ENCODE results near the gene CASP4.
"Not testable (repeated sequence)": the region's sequence is repeated elsewhere in the genome, so short reads cannot be mapped to it uniquely, and the experiment has no call there.

The CASP4 gene

GRCh38 chr11:104968355-104968855 lies at the start of gene CASP4:
Gene CASP4, minus strand, starts transcription at chr11:104968574. Its CDS starts 49 bp downstream, at chr11:104968525.
- no peak for DNase-seq

- no peak for DNase-seq
Observed at GRCh38 chr11:105007463-105007862, 39.1 kb upstream of the CASP4 start.

- no peak for DNase-seq
Observed at GRCh38 chr11:105005451-105005845, 37.1 kb upstream of the CASP4 start.

- DNase-seq, result no peak
Observed at GRCh38 chr11:105004021-105004420, 35.6 kb upstream of the CASP4 start.

GRCh38 chr11:105003151-105003550 lies 34.8 kb upstream of the CASP4 start:
- DNase-seq, result no peak

- no peak for DNase-seq
Observed at GRCh38 chr11:105000797-105001196, 32.4 kb upstream of the CASP4 start.

GRCh38 chr11:105000167-105000566 lies 31.8 kb upstream of the CASP4 start:
- DNase-seq, result no peak

GRCh38 chr11:104999721-105000120 lies 31.3 kb upstream of the CASP4 start:
- no peak for DNase-seq

GRCh38 chr11:104997288-104997687 lies 28.9 kb upstream of the CASP4 start:
- DNase-seq, result no peak

- no peak for DNase-seq
Observed at GRCh38 chr11:104995001-104995408, 26.6 kb upstream of the CASP4 start.

- no peak for DNase-seq
Observed at GRCh38 chr11:104992781-104993180, 24.4 kb upstream of the CASP4 start.

GRCh38 chr11:104991994-104992393 lies 23.6 kb upstream of the CASP4 start:
- no peak for DNase-seq

- no peak for DNase-seq
Observed at GRCh38 chr11:104984808-104985207, 16.4 kb upstream of the CASP4 start.

- no peak for DNase-seq
Observed at GRCh38 chr11:104979839-104980238, 11.5 kb upstream of the CASP4 start.

GRCh38 chr11:104973616-104974015 lies 5.2 kb upstream of the CASP4 start:
- DNase-seq, result no peak

GRCh38 chr11:104972924-104973323 lies 4.5 kb upstream of the CASP4 start:
- DNase-seq, result not testable (repeated sequence)

GRCh38 chr11:104970756-104971155 lies 2.4 kb upstream of the CASP4 start:
- DNase-seq, result no peak

- DNase-seq, result no peak
Observed at GRCh38 chr11:104968856-104969776, 742 bp upstream of the CASP4 start.

- no peak for DNase-seq
Observed at GRCh38 chr11:104967534-104968354, 630 bp downstream of the CASP4 start.

- DNase-seq, result no peak
Observed at GRCh38 chr11:104965735-104966134, 2.6 kb downstream of the CASP4 start.

GRCh38 chr11:104964247-104964646 lies 4.1 kb downstream of the CASP4 start:
- no peak for DNase-seq

GRCh38 chr11:104962852-104963251 lies 5.5 kb downstream of the CASP4 start:
- DNase-seq, result no peak

- DNase-seq, result no peak
Observed at GRCh38 chr11:104957280-104957679, 11.1 kb downstream of the CASP4 start.

- DNase-seq, result no peak
Observed at GRCh38 chr11:104956528-104956927, 11.8 kb downstream of the CASP4 start.

Data from DMS 273 treated with DMSO at 0.1 percent for 48 hours (cell line).